Panc1 (cell line): ENCODE data around the gene KLHL35. TPM values are rescaled to one million over a fixed set of nuclear protein-coding genes. Genes with fewer than 3 reads are reported as not detected.

Experiments used
- ATAC-seq: fragments of 200-7000 bp; cut with Tn5 transposase; 2 replicates; pipeline ENCODE4 v1.9.1; 2020; ENCODE audit warnings: mild to moderate bottlenecking, moderate library complexity
- BruUV-seq: library from RNA; stranded (reverse); fragments of 400-500 nt; replicated peaks from 2 replicates; lab custom pipeline; 2021; lab: Mats Ljungman, UMichigan
- CTCF ChIA-PET: fragments of 300-600 bp; sonication (Branson Sonifier 250); formaldehyde crosslinking; loops from one replicate; lab custom pipeline; 2022; ENCODE audit warnings: antibody characterized with exemption; lab: Charles Lee
- POLR2A ChIA-PET: fragments of 300-600 bp; sonication (Branson Sonifier 250); formaldehyde crosslinking; loops from one replicate; lab custom pipeline; 2022; ENCODE audit warnings: antibody characterized with exemption; lab: Charles Lee
- DNase-seq: peaks from one replicate; pipeline ENCODE4 v3.0.0-alpha.2; 2010; ENCODE audit warnings: low read depth, low spot score
- H3K27ac ChIP-seq: 2 replicates; pipeline ENCODE4 v1.5.1; 2011; ENCODE audit warnings: mild to moderate bottlenecking, low read length, inconsistent platforms
- H3K27me3 ChIP-seq: fragments of 200-500 bp; sonication (Bioruptor generic); 2 replicates; pipeline ENCODE4 v1.6.0; 2014; ENCODE audit warnings: low read length, inconsistent platforms; ENCODE audit not compliant: control insufficient read depth, insufficient read depth
- H3K36me3 ChIP-seq: fragments of 200-500 bp; sonication (Bioruptor generic); 2 replicates; pipeline ENCODE4 v1.5.1; 2014; ENCODE audit warnings: inconsistent platforms, mild to moderate bottlenecking, low read length, moderate library complexity; ENCODE audit not compliant: control insufficient read depth, insufficient read depth
- H3K4me1 ChIP-seq: 2 replicates; pipeline ENCODE4 v1.5.1; 2011; ENCODE audit warnings: inconsistent platforms, mild to moderate bottlenecking, low read length, moderate library complexity; ENCODE audit not compliant: control insufficient read depth, insufficient read depth
- H3K4me3 ChIP-seq, 2 experiments: 2 replicates each; pipeline ENCODE4 v1.5.1; 2011 to 2012; ENCODE audit warnings: low read depth in 2 of 2, low read length in 2 of 2, mild to moderate bottlenecking in 2 of 2, inconsistent platforms in 1 of 2, moderate library complexity in 1 of 2
- H3K9me3 ChIP-seq: fragments of 200-500 bp; sonication (Bioruptor generic); 2 replicates; pipeline ENCODE4 v1.5.1; 2014; ENCODE audit warnings: low read depth, mild to moderate bottlenecking, inconsistent platforms, low read length, moderate library complexity; ENCODE audit not compliant: control insufficient read depth, insufficient read depth
- CTCF ChIP-seq: fragments of 450-650 bp; IDR thresholded peaks from 2 replicates; pipeline ENCODE4 v1.5.1; 2017; ENCODE audit warnings: mild to moderate bottlenecking
- POLR2AphosphoS5 ChIP-seq: IDR thresholded peaks from 2 replicates; pipeline ENCODE4 v1.6.1; 2012; ENCODE audit warnings: mild to moderate bottlenecking, low read depth, low read length, moderate library complexity
- REST ChIP-seq, 2 experiments: IDR thresholded peaks; 2 replicates each; pipeline ENCODE4 v1.6.1; 2011 to 2012; ENCODE audit warnings: low read depth in 2 of 2, control low read depth in 1 of 2, low read length in 1 of 2, mild to moderate bottlenecking in 1 of 2, moderate library complexity in 1 of 2; ENCODE audit not compliant: insufficient read depth in 1 of 2
- SIN3A ChIP-seq: IDR thresholded peaks from 2 replicates; pipeline ENCODE4 v1.6.1; 2012; ENCODE audit warnings: low read depth, mild to moderate bottlenecking, low read length, moderate library complexity, borderline replicate concordance; ENCODE audit not compliant: insufficient read depth
- TCF7L2 ChIP-seq: IDR thresholded peaks from 2 replicates; pipeline ENCODE4 v1.6.1; 2011; ENCODE audit warnings: mild to moderate bottlenecking, low read depth, low read length, inconsistent platforms
- in situ Hi-C: cut with HindIII; loops from 2 replicates; pipeline ENCODE4 v1.10.0; 2016; ENCODE audit warnings: low sequenced_read_pairs, low pct_unique_long_range_greater_than_20kb
- intact Hi-C: fragments of 100-400 bp; cut with micrococcal nuclease; formaldehyde crosslinking; loops from one replicate; pipeline ENCODE4 v1.10.0; 2022; ENCODE audit not compliant: unreplicated experiment
- total RNA-seq: library from RNA; stranded (reverse); gene quantifications from one replicate; pipeline ENCODE4 v1.2.1, GENCODE V29; 2021; ENCODE audit not compliant: unreplicated experiment

The KLHL35 gene
- total RNA-seq, 1 experiment from 2014 or later, result 10.9 TPM

- intact Hi-C loops (no loop called here), in situ Hi-C loops (no loop called here)
- CTCF ChIA-PET, result interaction anchor here (1.5 kb wide), 1 partner anchor 123 kb away, joined by 5 read pairs; no protein-coding TSS in a partner anchor
- no peak overlapping the region for H3K27ac ChIP-seq
- no TSS peak for BruUV-seq
- H3K4me3 ChIP-seq, result no peak overlapping the region
- DNase-seq (no peak), ATAC-seq (peak; percentile 13)
- peaks cover 27% of the 10 kb centered on the region for H3K36me3 ChIP-seq
- no peaks in the 10 kb centered on the region for H3K9me3 ChIP-seq
- POLR2A ChIA-PET, result interaction anchor here (0.6 kb wide), 2 partner anchors 11 to 28 kb away, joined by 5 to 6 read pairs; no protein-coding TSS in a partner anchor
- TF ChIP-seq REST (IDR thresholded peaks at IDR 0.05; ENCODE audit: insufficient read depth in 1 of 2, low read depth in 2 of 2, low read length in 1 of 2) (no peak), CTCF (no peak), TCF7L2 (no peak), SIN3A (no peak), POLR2AphosphoS5 (no peak; the same call in 1 of the 2 replicates)
- H3K27me3 ChIP-seq, result no peaks in the 10 kb centered on the region
- peaks cover 13% of the 10 kb centered on the region for H3K4me1 ChIP-seq
These were observed 24.1 kb downstream of the KLHL35 start for GRCh38 chr11:75408957-75409219.

GRCh38 chr11:75406338-75406777, 26.6 kb downstream of the KLHL35 start:
- POLR2A ChIA-PET, result no interaction called here
- intact Hi-C loops (no loop called here), in situ Hi-C loops (no loop called here)

More at GRCh38 chr11:75406338-75406777, 26.6 kb downstream of the KLHL35 start:
- BruUV-seq, result no TSS peak
- DNase-seq (no peak), ATAC-seq (no peak)
- peaks cover 52% of the 10 kb centered on the region for H3K36me3 ChIP-seq
- CTCF ChIA-PET, result no interaction called here
- no peaks in the 10 kb centered on the region for H3K9me3 ChIP-seq
- H3K27me3 ChIP-seq, result no peaks in the 10 kb centered on the region
- no peak overlapping the region for H3K4me3 ChIP-seq
- no peak for TF ChIP-seq TCF7L2
- TF ChIP-seq POLR2AphosphoS5, result peak; percentile 49
- no peak for TF ChIP-seq SIN3A
- no peak for TF ChIP-seq CTCF
- no peak for TF ChIP-seq REST (IDR thresholded peaks at IDR 0.05; ENCODE audit: insufficient read depth in 1 of 2, low read depth in 2 of 2, low read length in 1 of 2)
- H3K4me1 ChIP-seq, result peaks cover 35% of the 10 kb centered on the region
- H3K27ac ChIP-seq, result no peak overlapping the region
